Raji (cell line): ENCODE results near the gene BICRA.

Experiments
- POLR2A ChIP-seq: IDR thresholded peaks from 2 replicates; pipeline ENCODE4 v1.6.1; 2011; ENCODE audit warnings: low read depth, low read length, control low read depth; ENCODE audit not compliant: insufficient read depth

The BICRA gene

GRCh38 chr19:47643281-47643680 is 34.3 kb downstream of the BICRA start:
- no peak for TF ChIP-seq POLR2A

- TF ChIP-seq POLR2A: no peak
Measured at GRCh38 chr19:47644199-47644598, 35.3 kb downstream of the BICRA start.

- no peak for TF ChIP-seq POLR2A
Measured at GRCh38 chr19:47644743-47645482, 36.0 kb downstream of the BICRA start.

GRCh38 chr19:47646924-47647323 is 38.0 kb downstream of the BICRA start:
- TF ChIP-seq POLR2A: no peak

- TF ChIP-seq POLR2A: no peak
Measured at GRCh38 chr19:47649588-47649987, 40.7 kb downstream of the BICRA start.

- no peak for TF ChIP-seq POLR2A
Measured at GRCh38 chr19:47650700-47651099, 41.8 kb downstream of the BICRA start.

- no peak for TF ChIP-seq POLR2A
Measured at GRCh38 chr19:47651132-47651531, 42.2 kb downstream of the BICRA start.

- TF ChIP-seq POLR2A: no peak
Measured at GRCh38 chr19:47651691-47652090, 42.8 kb downstream of the BICRA start.

- TF ChIP-seq POLR2A: no peak
Measured at GRCh38 chr19:47652285-47652684, 43.4 kb downstream of the BICRA start.

- TF ChIP-seq POLR2A: no peak
Measured at GRCh38 chr19:47653856-47654255, 44.9 kb downstream of the BICRA start.

GRCh38 chr19:47657719-47658118 is 48.8 kb downstream of the BICRA start:
- TF ChIP-seq POLR2A: no peak

GRCh38 chr19:47658431-47659348 is 49.8 kb downstream of the BICRA start:
- no peak for TF ChIP-seq POLR2A

GRCh38 chr19:47660435-47660832 is 51.5 kb downstream of the BICRA start:
- TF ChIP-seq POLR2A: no peak

- TF ChIP-seq POLR2A: no peak
Measured at GRCh38 chr19:47661161-47661560, 52.2 kb downstream of the BICRA start.

- no peak for TF ChIP-seq POLR2A
Measured at GRCh38 chr19:47661611-47662010, 52.7 kb downstream of the BICRA start.

GRCh38 chr19:47663435-47663910 is 54.5 kb downstream of the BICRA start:
- no peak for TF ChIP-seq POLR2A
